Epithelial cell of esophagus (primary cell): ENCODE results near the gene PRR23E.

Experiments used
- DNase-seq: peaks from one replicate; pipeline ENCODE4 v3.0.0; 2010; ENCODE audit warnings: low read depth
- H3K4me3 ChIP-seq: 2 replicates; pipeline ENCODE4 v1.5.1; 2011; ENCODE audit warnings: mild to moderate bottlenecking, low read length, control low read depth
- TF ChIP-seq, protein P1 (sequence below): IDR thresholded peaks from 2 replicates; pipeline ENCODE4 v1.5.1; 2011; ENCODE audit warnings: low read depth, mild to moderate bottlenecking, low read length, control low read depth, inconsistent platforms; ENCODE audit not compliant: insufficient read depth; ENCODE audit errors: missing control alignments

The PRR23E gene

DNA sequence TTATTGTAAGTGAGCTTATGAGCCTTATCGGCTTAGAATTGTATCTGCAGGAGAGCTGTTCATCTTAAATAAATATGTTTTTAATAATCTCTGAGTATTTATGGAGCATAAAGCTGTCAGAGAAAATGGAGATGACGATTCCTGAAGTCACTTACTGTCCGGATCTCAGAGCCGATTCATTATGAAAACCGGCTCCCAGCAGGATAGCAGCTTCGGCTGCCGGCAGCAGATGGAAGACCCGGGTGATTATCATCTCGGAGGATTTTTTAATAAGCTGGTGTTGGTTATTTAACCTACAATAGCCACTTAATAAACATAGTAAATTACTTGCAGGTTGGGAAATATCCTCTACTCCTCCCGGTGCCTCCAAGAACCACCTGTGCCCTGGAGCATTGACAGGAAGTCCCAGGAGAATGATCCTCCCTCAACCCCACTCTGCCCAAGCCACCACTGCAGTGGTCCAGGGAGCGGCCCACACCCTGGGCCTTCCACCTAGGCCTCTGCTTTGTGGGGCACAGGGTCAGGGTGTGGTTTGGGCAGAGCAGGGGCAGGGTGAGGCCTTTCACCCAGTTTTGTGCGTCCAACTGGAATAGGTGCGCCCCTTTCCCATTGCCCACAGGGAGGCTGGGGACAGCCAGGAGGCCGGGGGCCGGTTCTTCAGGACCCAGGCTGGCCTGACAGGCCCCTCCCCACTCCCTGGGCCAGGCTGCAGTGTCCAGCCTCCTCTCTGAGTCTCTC lies 42.2 kb upstream of the PRR23E start:
- no peak for DNase-seq
- TF ChIP-seq, protein P1, sequence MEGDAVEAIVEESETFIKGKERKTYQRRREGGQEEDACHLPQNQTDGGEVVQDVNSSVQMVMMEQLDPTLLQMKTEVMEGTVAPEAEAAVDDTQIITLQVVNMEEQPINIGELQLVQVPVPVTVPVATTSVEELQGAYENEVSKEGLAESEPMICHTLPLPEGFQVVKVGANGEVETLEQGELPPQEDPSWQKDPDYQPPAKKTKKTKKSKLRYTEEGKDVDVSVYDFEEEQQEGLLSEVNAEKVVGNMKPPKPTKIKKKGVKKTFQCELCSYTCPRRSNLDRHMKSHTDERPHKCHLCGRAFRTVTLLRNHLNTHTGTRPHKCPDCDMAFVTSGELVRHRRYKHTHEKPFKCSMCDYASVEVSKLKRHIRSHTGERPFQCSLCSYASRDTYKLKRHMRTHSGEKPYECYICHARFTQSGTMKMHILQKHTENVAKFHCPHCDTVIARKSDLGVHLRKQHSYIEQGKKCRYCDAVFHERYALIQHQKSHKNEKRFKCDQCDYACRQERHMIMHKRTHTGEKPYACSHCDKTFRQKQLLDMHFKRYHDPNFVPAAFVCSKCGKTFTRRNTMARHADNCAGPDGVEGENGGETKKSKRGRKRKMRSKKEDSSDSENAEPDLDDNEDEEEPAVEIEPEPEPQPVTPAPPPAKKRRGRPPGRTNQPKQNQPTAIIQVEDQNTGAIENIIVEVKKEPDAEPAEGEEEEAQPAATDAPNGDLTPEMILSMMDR, result no peak
- no peak overlapping the region for H3K4me3 ChIP-seq

DNA sequence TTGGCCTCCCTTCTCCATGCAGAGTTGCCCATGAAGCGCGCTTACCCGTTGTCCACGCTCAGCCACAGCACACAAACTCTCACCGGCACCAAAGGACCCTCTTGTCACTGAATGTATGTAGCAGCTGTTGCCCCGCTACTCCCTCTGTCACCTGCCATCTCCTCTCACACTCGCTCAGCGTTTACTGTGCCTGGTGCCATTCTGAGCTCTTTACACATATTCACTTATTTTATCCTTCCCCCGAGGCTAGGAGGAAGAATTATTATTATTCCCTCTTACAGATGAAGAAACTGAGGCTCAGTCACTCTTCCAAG lies 41.7 kb upstream of the PRR23E start:
- H3K4me3 ChIP-seq, result no peak overlapping the region
- DNase-seq, result no peak
- TF ChIP-seq, protein P1, result no peak

DNA sequence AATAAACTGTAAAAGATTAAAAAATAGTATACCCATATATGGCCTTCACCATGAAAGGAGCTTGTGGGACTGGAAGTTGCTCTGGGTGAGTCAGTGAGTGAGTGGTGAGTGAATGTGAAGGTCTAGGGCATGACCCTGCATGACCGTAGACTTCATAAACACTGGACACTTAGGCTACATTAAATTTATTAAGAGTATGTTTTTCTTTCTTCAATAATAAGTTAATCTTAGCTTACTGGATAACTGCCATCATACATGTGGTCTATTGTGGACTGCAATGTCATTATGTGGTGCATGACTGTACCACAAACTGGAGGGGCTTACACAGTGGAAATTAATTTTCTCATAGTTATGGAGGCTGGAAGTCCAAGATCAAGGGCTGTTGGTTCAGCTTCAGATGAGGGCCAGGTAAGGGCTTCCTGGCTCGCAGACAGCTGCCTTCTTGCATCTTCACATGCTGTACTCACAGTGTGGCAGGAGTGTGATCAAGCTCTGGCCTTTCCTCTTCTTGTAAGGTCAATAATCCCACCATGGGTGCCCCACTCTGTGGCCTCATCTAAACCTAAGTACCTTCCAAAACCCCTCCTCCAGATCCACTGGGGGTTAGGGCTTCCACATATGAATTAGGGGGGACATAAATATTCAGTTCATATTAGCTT lies 40.8 kb upstream of the PRR23E start:
- no peak overlapping the region for H3K4me3 ChIP-seq
- TF ChIP-seq, protein P1, result no peak
- DNase-seq, result no peak

DNA sequence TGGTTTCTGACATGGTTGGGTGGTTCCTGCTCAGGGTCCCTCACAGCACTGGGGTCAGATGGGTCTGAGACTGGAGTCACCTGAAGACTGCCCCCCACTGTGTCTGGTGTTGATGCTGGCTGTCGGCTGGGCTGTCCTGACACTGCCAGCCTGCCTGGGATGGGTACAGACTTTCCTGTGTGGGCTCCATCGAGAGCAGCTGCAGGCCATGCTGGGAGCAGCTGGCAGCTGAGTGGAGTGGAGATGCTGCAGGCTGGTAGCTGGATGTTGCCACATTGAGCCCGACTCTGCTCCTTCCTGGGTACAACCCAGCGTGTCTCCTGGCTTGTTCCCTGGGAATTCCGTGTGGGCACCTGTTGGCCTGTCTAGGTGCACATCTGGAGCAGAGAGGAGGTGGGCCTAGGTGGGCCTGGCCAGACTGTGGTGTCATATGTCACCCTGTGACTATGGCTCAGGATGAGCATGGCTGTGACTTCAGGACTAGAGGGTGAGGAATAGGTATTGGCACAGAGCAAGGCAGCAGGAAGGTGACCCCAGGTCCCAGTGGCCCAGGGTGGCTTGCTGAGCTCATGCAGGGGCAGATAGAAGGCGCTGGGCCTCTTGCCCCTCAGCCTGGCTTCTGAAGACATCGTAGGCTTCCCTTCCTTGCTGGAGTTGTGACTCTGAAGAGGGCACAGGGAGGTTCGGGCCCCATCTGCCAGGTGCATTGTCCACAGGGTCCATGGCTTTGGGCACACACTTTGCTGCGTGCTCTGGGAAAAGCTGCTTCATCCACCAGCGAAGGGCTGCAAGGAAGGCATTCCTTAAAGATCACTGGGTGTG lies 40.0 kb upstream of the PRR23E start:
- DNase-seq, result no peak
- TF ChIP-seq, protein P1, result no peak
- no peak overlapping the region for H3K4me3 ChIP-seq

DNA sequence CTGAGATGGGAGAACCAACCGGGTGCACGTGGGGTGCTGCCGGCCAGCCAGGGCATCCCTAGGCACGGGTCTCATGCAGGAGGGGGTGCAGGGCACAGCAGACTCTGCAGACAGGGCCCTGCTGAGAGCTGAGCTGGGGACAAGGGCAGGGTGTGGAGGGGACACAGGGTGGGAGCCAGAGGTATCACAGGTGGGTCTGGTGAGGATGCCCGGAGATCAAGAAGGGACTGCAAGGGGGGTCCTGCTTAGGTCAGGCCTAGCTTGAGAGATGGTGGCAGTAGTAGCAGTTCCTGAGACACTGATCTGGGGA lies 39.5 kb upstream of the PRR23E start:
- DNase-seq, result no peak
- H3K4me3 ChIP-seq, result no peak overlapping the region
- TF ChIP-seq, protein P1, result no peak

DNA sequence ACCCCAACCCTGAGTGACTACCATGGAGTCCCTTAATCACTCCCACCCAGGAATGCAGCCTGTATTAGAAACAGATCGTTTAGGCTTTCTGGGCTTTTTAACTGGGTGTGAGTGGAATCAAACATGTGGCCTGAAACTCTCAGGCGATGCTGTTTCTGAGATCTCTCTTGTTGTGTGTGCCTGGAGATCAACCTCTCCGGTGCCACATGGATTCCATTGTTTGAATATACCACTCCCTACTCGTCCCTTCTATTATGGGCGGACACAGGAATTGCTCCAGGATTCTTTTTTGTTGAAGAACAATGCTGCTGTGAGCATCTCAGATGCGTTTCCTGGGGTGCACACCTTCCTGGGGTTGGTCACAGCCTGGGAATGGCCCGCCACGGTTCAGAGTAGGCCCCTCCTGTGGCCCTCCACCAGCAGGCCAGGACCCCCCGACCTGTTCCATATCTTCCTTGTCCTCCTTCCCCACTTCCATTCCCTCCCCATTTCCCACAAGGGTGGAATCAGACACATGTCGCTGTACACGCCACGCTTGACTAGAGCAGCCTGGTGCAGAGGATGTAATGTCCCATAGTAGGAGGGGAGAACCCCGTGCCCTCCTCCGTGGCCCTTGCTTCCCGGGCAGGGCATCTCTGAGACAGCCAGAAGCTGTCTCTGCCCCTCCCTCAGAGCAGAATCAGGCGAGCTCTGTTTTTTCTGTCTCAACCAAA lies 36.4 kb upstream of the PRR23E start:
- no peak overlapping the region for H3K4me3 ChIP-seq
- no peak for DNase-seq
- TF ChIP-seq, protein P1, result no peak
